GM12801 (cell line): ENCODE measurements around the gene TLE4.

Experiments used
- CTCF ChIP-seq: IDR thresholded peaks from one replicate; pipeline ENCODE4 v1.5.1; 2011; ENCODE audit warnings: control low read depth; ENCODE audit not compliant: insufficient read length; ENCODE audit errors: extremely low read depth

Gene TLE4

GRCh38 chr9:79592726-79593493 lies 21.1 kb downstream of the TLE4 start:
- TF ChIP-seq CTCF: no peak

GRCh38 chr9:79598562-79599345 lies 27.0 kb downstream of the TLE4 start:
- no peak for TF ChIP-seq CTCF

- no peak for TF ChIP-seq CTCF
Observed at GRCh38 chr9:79600466-79600865, 28.7 kb downstream of the TLE4 start.

GRCh38 chr9:79603222-79603920 lies 31.6 kb downstream of the TLE4 start:
- TF ChIP-seq CTCF: no peak

- TF ChIP-seq CTCF: no peak
Observed at GRCh38 chr9:79604149-79604548, 32.4 kb downstream of the TLE4 start.

GRCh38 chr9:79604921-79605562 lies 33.3 kb downstream of the TLE4 start:
- no peak for TF ChIP-seq CTCF
